ENCODE results near the gene STX8. TPM values are rescaled to one million over a fixed set of nuclear protein-coding genes. Genes with fewer than 3 reads are reported as not detected.

STX8 gene
- total RNA-seq, 1 donor from 2014 or later = 57.8 TPM

- Histone ChIP-seq H3K4me1 (no peaks in the 10 kb centered on the region), H3K9me3 (no peaks in the 10 kb centered on the region), H3K27me3 (ENCODE audit: low read depth) (no peaks in the 10 kb centered on the region), H3K36me3 (no peaks in the 10 kb centered on the region), H3K4me3 (no peak overlapping the region), H3K27ac (no peak overlapping the region)
- TF ChIP-seq CTCF (IDR thresholded peaks at IDR 0.05) = no peak
- intact Hi-C loops (cut with DNase I) = no loop called here
- ATAC-seq = no peak
- no peak for DNase-seq
Observed at GRCh38 chr17:9367156-9367555, 208.5 kb downstream of the STX8 start.

GRCh38 chr17:9364837-9365430, 210.7 kb downstream of the STX8 start:
- H3K4me3 ChIP-seq = no peak overlapping the region
- H3K27me3 ChIP-seq (ENCODE audit: low read depth) = no peaks in the 10 kb centered on the region
- no peak for TF ChIP-seq CTCF (IDR thresholded peaks at IDR 0.05)
- H3K9me3 ChIP-seq = no peaks in the 10 kb centered on the region
- H3K4me1 ChIP-seq = peaks cover 6% of the 10 kb centered on the region
- no peaks in the 10 kb centered on the region for H3K36me3 ChIP-seq
- no peak overlapping the region for H3K27ac ChIP-seq
- DNase-seq = no peak
- intact Hi-C loops (cut with DNase I) = no loop called here
- ATAC-seq = no peak

- TF ChIP-seq CTCF (IDR thresholded peaks at IDR 0.05) = no peak
- Histone ChIP-seq H3K4me3 (no peak overlapping the region), H3K4me1 (peaks cover 6% of the 10 kb centered on the region), H3K36me3 (no peaks in the 10 kb centered on the region), H3K9me3 (no peaks in the 10 kb centered on the region), H3K27me3 (ENCODE audit: low read depth) (no peaks in the 10 kb centered on the region), H3K27ac (no peak overlapping the region)
- ATAC-seq = no peak
- DNase-seq = no peak
- intact Hi-C loops (cut with DNase I) = no loop called here
Observed at GRCh38 chr17:9363440-9364350, 211.9 kb downstream of the STX8 start.

- no peaks in the 10 kb centered on the region for H3K9me3 ChIP-seq
- no peak overlapping the region for H3K4me3 ChIP-seq
- TF ChIP-seq CTCF (IDR thresholded peaks at IDR 0.05) = no peak
- H3K4me1 ChIP-seq = peaks cover 6% of the 10 kb centered on the region
- H3K27me3 ChIP-seq (ENCODE audit: low read depth) = no peaks in the 10 kb centered on the region
- intact Hi-C loops (cut with DNase I) = no loop called here
- no peak for DNase-seq
- peak; percentile 77 to 79 for ATAC-seq
- H3K36me3 ChIP-seq = no peaks in the 10 kb centered on the region
- no peak overlapping the region for H3K27ac ChIP-seq
Observed at GRCh38 chr17:9361188-9361955, 214.2 kb downstream of the STX8 start.

GRCh38 chr17:9360677-9361081, 214.9 kb downstream of the STX8 start:
- no peak for DNase-seq
- Histone ChIP-seq H3K4me1 (peaks cover 6% of the 10 kb centered on the region), H3K27ac (no peak overlapping the region), H3K36me3 (no peaks in the 10 kb centered on the region), H3K27me3 (ENCODE audit: low read depth) (no peaks in the 10 kb centered on the region), H3K9me3 (no peaks in the 10 kb centered on the region), H3K4me3 (no peak overlapping the region)
- ATAC-seq = peak; percentile 74 to 78
- no peak for TF ChIP-seq CTCF (IDR thresholded peaks at IDR 0.05)
- intact Hi-C loops (cut with DNase I) = no loop called here

Data from lower lobe of right lung (tissue), 2 donors.